GM20431 (cell line): Measurements from ENCODE around the gene PCDHA10.
"Not testable (repeated sequence)": the region's sequence is repeated elsewhere in the genome, so short reads cannot be mapped to it uniquely, and the experiment has no call there.

Experiments used
- in situ Hi-C: fragments of 300-500 bp; cut with MseI, MboI; formaldehyde crosslinking; loops from one replicate; pipeline ENCODE4 v1.15.0; 2020; ENCODE audit warnings: low sequenced_read_pairs; ENCODE audit not compliant: unreplicated experiment

The PCDHA10 gene

GRCh38 chr5:140855772-140856674, at the start of gene PCDHA10:
TSS of gene PCDHA10 (plus strand) at chr5:140855897. CDS start at chr5:140856049, 152 bp downstream.
- in situ Hi-C loops = no loop called here

GRCh38 chr5:140806834-140807775, 48.6 kb upstream of the PCDHA10 start, which contains the start of gene PCDHA4:
TSS of gene PCDHA4 (plus strand) at chr5:140807068.
- in situ Hi-C loops = no loop called here

GRCh38 chr5:140808241-140808888, 47.3 kb upstream of the PCDHA10 start:
- in situ Hi-C loops = not testable (repeated sequence)

GRCh38 chr5:140808889-140809291, 46.8 kb upstream of the PCDHA10 start:
- in situ Hi-C loops = no loop called here

- in situ Hi-C loops = no loop called here
Measured at GRCh38 chr5:140821375-140822280, 34.1 kb upstream of the PCDHA10 start, which contains the start of gene PCDHA5. TSS of gene PCDHA5 (plus strand) at chr5:140821613.

- in situ Hi-C loops = no loop called here
Measured at GRCh38 chr5:140822281-140822629, 33.4 kb upstream of the PCDHA10 start.

- in situ Hi-C loops = not testable (repeated sequence)
Measured at GRCh38 chr5:140822969-140823368, 32.7 kb upstream of the PCDHA10 start.

GRCh38 chr5:140823475-140823874, 32.2 kb upstream of the PCDHA10 start:
- in situ Hi-C loops = no loop called here

GRCh38 chr5:140827704-140828361, 27.9 kb upstream of the PCDHA10 start, which contains the start of gene PCDHA6:
TSS of gene PCDHA6 (plus strand) at chr5:140827960. CDS start at chr5:140828092, 132 bp downstream.
- in situ Hi-C loops = no loop called here

- in situ Hi-C loops = no loop called here
Measured at GRCh38 chr5:140828362-140828737, 27.3 kb upstream of the PCDHA10 start.

GRCh38 chr5:140829511-140830501, 25.9 kb upstream of the PCDHA10 start:
- in situ Hi-C loops = not testable (repeated sequence)

GRCh38 chr5:140833993-140834392, 21.7 kb upstream of the PCDHA10 start, which contains the start of gene PCDHA7:
TSS of gene PCDHA7 (plus strand) at chr5:140834269. CDS start at chr5:140834384, 115 bp downstream.
- in situ Hi-C loops = no loop called here

GRCh38 chr5:140834439-140835008, 21.2 kb upstream of the PCDHA10 start:
- in situ Hi-C loops = not testable (repeated sequence)

GRCh38 chr5:140835622-140836510, 19.8 kb upstream of the PCDHA10 start:
- in situ Hi-C loops = no loop called here

GRCh38 chr5:140840978-140841962, 14.4 kb upstream of the PCDHA10 start, which contains the start of gene PCDHA8:
TSS of gene PCDHA8 (plus strand) at chr5:140841187. CDS start at chr5:140841322, 135 bp downstream.
- in situ Hi-C loops = no loop called here
